Keratinocyte (primary cell): ENCODE measurements around the gene EBF3.

Source experiments
- CTCF ChIP-seq, 3 experiments: IDR thresholded peaks in 1 of 3; conservative IDR thresholded peaks in 1 of 3; optimal IDR thresholded peaks in 1 of 3; 2 replicates in 2 of 3; 3 replicates in 1 of 3; pipeline versions ENCODE3 to v1.5.1; 2011; ENCODE audit warnings: low read length in 3 of 3, mild to moderate bottlenecking in 3 of 3, moderate library complexity in 2 of 3, control low read depth in 1 of 3, inconsistent platforms in 1 of 3; ENCODE audit not compliant: insufficient read depth in 2 of 3; ENCODE audit errors: extremely low read depth in 1 of 3
- EZH2 ChIP-seq: IDR thresholded peaks from one replicate; pipeline ENCODE4 v1.6.1; 2012; ENCODE audit warnings: inconsistent platforms, mild to moderate bottlenecking, low read length, moderate library complexity

- TF ChIP-seq EZH2 (no peak), CTCF (optimal IDR thresholded peaks at IDR 0.05 in 1 of 3, IDR thresholded peaks at IDR 0.05 in 1 of 3, conservative IDR thresholded peaks at IDR 0.05 in 1 of 3; ENCODE audit: extremely low read depth in 1 of 3, insufficient read depth in 2 of 3, low read length in 3 of 3) (no peak)
These were observed 54.4 kb downstream of the EBF3 start for GRCh38 chr10:129909531-129910256.
